GM12892 (cell line): ENCODE results near the gene CFAP97D1.

Source experiments
- POLR2A ChIP-seq: IDR thresholded peaks from 2 replicates; pipeline ENCODE4 v1.6.1; 2011; ENCODE audit warnings: low read depth, low read length, control low read depth
- POLR2AphosphoS5 ChIP-seq: IDR thresholded peaks from 2 replicates; pipeline ENCODE4 v1.6.1; 2011; ENCODE audit warnings: low read depth, low read length, control low read depth

DNA sequence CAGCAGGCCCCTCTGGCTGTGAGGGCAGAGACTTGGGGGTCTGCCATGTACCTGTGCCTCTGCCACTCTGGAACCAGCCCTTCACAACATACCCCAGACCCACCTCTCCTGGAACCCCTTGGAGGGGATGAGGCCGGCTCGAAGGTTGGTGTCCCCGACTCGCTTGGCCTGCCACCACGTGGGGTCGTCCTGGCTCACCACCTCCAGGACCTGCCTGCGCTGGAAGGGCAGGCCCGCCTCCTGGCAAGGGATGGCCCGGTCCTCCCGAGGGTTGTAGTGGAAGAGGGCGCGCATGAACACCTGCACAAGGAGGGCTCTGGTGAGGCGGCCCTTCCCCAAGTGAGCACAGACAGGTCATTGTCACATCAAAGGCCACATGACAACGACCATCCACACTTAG lies 40.5 kb downstream of the CFAP97D1 start:
- TF ChIP-seq POLR2AphosphoS5 (no peak), POLR2A (no peak)
